Measurements from ENCODE around the gene NTM. TPM values are rescaled to one million over a fixed set of nuclear protein-coding genes. Genes with fewer than 3 reads are reported as not detected.

The NTM gene
- polyA plus RNA-seq, 1 donor (not counting 4 experiments of a cell fraction or from before 2014, with no cell fraction given), result 47.9 TPM

GRCh38 chr11:131717616-131718015 is 347.2 kb downstream of the NTM start:
- dilution Hi-C loops (cut with MboI; ENCODE audit: extremely low pct_ligation_motif_present, low sequenced_read_pairs), result no loop called here
- Histone ChIP-seq H3K9me3 (ENCODE audit: control insufficient read depth, low read depth, low read length) (no peaks in the 10 kb centered on the region), H2AFZ (ENCODE audit: control insufficient read depth, low read length) (no peak overlapping the region), H4K20me1 (ENCODE audit: control insufficient read depth, extremely low read depth, insufficient read depth, low read length) (no peaks in the 10 kb centered on the region), H3K4me3 (ENCODE audit: control insufficient read depth in 2 of 3, extremely low read depth in 1 of 3, insufficient read depth in 2 of 3, low read depth in 1 of 3, low read length in 3 of 3) (no peak overlapping the region), H3K4me1 (ENCODE audit: control insufficient read depth, extremely low read depth, insufficient read depth, low read length) (no peaks in the 10 kb centered on the region), H3K4me2 (ENCODE audit: control insufficient read depth, extremely low read depth, insufficient read depth, low read depth, low read length) (no peak overlapping the region), H3K9me1 (ENCODE audit: control insufficient read depth, extremely low read depth, insufficient read depth, low read length) (no peaks in the 10 kb centered on the region), H3K27me3 (ENCODE audit: control insufficient read depth, extremely low read depth, insufficient read depth, low read length) (no peaks in the 10 kb centered on the region), H3K9ac (ENCODE audit: control insufficient read depth, extremely low read depth, insufficient read depth, low read length) (no peak overlapping the region), H3K79me2 (ENCODE audit: control insufficient read depth, insufficient read depth, low read length) (no peaks in the 10 kb centered on the region), H3K27ac (ENCODE audit: control insufficient read depth, insufficient read depth, low read length) (no peak overlapping the region), H3K36me3 (ENCODE audit: control insufficient read depth in 2 of 2, extremely low read depth in 1 of 2, insufficient read depth in 2 of 2, low read length in 2 of 2) (no peaks in the 10 kb centered on the region)
- no peak for TF ChIP-seq EZH2 (IDR thresholded peaks at IDR 0.05; ENCODE audit: low read length)
- no peak for TF ChIP-seq CTCF (optimal IDR thresholded peaks at IDR 0.05 in 1 of 3, IDR thresholded peaks at IDR 0.05 in 1 of 3, conservative IDR thresholded peaks at IDR 0.05 in 1 of 3; ENCODE audit: extremely low read depth in 1 of 3, insufficient read depth in 2 of 3, low read length in 3 of 3)
- FAIRE-seq (no peak), DNase-seq (ENCODE audit: low read depth, low spot score) (no peak)

GRCh38 chr11:131723088-131723487 is 352.7 kb downstream of the NTM start:
- Histone ChIP-seq H3K27ac (ENCODE audit: control insufficient read depth, insufficient read depth, low read length) (no peak overlapping the region), H3K9me3 (ENCODE audit: control insufficient read depth, low read depth, low read length) (no peaks in the 10 kb centered on the region), H3K4me2 (ENCODE audit: control insufficient read depth, extremely low read depth, insufficient read depth, low read depth, low read length) (no peak overlapping the region), H3K79me2 (ENCODE audit: control insufficient read depth, insufficient read depth, low read length) (no peaks in the 10 kb centered on the region), H3K4me1 (ENCODE audit: control insufficient read depth, extremely low read depth, insufficient read depth, low read length) (no peaks in the 10 kb centered on the region), H3K36me3 (ENCODE audit: control insufficient read depth in 2 of 2, extremely low read depth in 1 of 2, insufficient read depth in 2 of 2, low read length in 2 of 2) (no peaks in the 10 kb centered on the region), H4K20me1 (ENCODE audit: control insufficient read depth, extremely low read depth, insufficient read depth, low read length) (no peaks in the 10 kb centered on the region), H3K4me3 (ENCODE audit: control insufficient read depth in 2 of 3, extremely low read depth in 1 of 3, insufficient read depth in 2 of 3, low read depth in 1 of 3, low read length in 3 of 3) (no peak overlapping the region), H2AFZ (ENCODE audit: control insufficient read depth, low read length) (no peak overlapping the region), H3K27me3 (ENCODE audit: control insufficient read depth, extremely low read depth, insufficient read depth, low read length) (no peaks in the 10 kb centered on the region), H3K9ac (ENCODE audit: control insufficient read depth, extremely low read depth, insufficient read depth, low read length) (no peak overlapping the region), H3K9me1 (ENCODE audit: control insufficient read depth, extremely low read depth, insufficient read depth, low read length) (no peaks in the 10 kb centered on the region)
- DNase-seq (ENCODE audit: low read depth, low spot score) (no peak), FAIRE-seq (no peak)
- dilution Hi-C loops (cut with MboI; ENCODE audit: extremely low pct_ligation_motif_present, low sequenced_read_pairs), result no loop called here
- TF ChIP-seq EZH2 (IDR thresholded peaks at IDR 0.05; ENCODE audit: low read length) (no peak), CTCF (optimal IDR thresholded peaks at IDR 0.05 in 1 of 3, IDR thresholded peaks at IDR 0.05 in 1 of 3, conservative IDR thresholded peaks at IDR 0.05 in 1 of 3; ENCODE audit: extremely low read depth in 1 of 3, insufficient read depth in 2 of 3, low read length in 3 of 3) (no peak)
